ENCODE results near the gene EFL1. TPM values are rescaled to one million over a fixed set of nuclear protein-coding genes. Genes with fewer than 3 reads are reported as not detected.

EFL1 gene
- total and polyA plus RNA-seq, 9 of the 15 experiments (the other 6 are each of a cell fraction or from before 2014, with no cell fraction given), result 4.8 to 32.5 (median 16.9) TPM

- TF ChIP-seq, protein P1, sequence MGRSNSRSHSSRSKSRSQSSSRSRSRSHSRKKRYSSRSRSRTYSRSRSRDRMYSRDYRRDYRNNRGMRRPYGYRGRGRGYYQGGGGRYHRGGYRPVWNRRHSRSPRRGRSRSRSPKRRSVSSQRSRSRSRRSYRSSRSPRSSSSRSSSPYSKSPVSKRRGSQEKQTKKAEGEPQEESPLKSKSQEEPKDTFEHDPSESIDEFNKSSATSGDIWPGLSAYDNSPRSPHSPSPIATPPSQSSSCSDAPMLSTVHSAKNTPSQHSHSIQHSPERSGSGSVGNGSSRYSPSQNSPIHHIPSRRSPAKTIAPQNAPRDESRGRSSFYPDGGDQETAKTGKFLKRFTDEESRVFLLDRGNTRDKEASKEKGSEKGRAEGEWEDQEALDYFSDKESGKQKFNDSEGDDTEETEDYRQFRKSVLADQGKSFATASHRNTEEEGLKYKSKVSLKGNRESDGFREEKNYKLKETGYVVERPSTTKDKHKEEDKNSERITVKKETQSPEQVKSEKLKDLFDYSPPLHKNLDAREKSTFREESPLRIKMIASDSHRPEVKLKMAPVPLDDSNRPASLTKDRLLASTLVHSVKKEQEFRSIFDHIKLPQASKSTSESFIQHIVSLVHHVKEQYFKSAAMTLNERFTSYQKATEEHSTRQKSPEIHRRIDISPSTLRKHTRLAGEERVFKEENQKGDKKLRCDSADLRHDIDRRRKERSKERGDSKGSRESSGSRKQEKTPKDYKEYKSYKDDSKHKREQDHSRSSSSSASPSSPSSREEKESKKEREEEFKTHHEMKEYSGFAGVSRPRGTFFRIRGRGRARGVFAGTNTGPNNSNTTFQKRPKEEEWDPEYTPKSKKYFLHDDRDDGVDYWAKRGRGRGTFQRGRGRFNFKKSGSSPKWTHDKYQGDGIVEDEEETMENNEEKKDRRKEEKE (IDR thresholded peaks at IDR 0.05; ENCODE audit: borderline replicate concordance in 1 of 2, control insufficient read depth in 1 of 2, low read depth in 2 of 2, low read length in 1 of 2), result no peak
- TF ChIP-seq HEY1 (CRISPR knock-in tag; IDR thresholded peaks at IDR 0.05; ENCODE audit: borderline replicate concordance), result no peak
- no peak for TF ChIP-seq POU5F1 (IDR thresholded peaks at IDR 0.05; ENCODE audit: borderline replicate concordance, low read depth, low read length, partially characterized antibody)
- TF ChIP-seq FOXK2 (conservative IDR thresholded peaks at IDR 0.05 in 1 of 2, IDR thresholded peaks at IDR 0.05 in 1 of 2; ENCODE audit: low read depth in 2 of 2), result no peak
- TF ChIP-seq HDAC1 (IDR thresholded peaks at IDR 0.05), result peak in 1 of 2 experiments; percentile 65; a peak in 1 of 4 replicates
- peak; percentile 18 for TF ChIP-seq HNRNPLL (IDR thresholded peaks at IDR 0.05; ENCODE audit: low read depth, low read length, poor library complexity, severe bottlenecking)
- TF ChIP-seq ATF1 (CRISPR knock-in tag; IDR thresholded peaks at IDR 0.05), result no peak
- TF ChIP-seq ATF1 (tag; IDR thresholded peaks at IDR 0.05), result peak; percentile 91
- TF ChIP-seq POLR2A (conservative IDR thresholded peaks at IDR 0.05), result peak; percentile 75
- TF ChIP-seq SLC30A9 (CRISPR knock-in tag; IDR thresholded peaks at IDR 0.05), result no peak
- TF ChIP-seq MYBL2 (IDR thresholded peaks at IDR 0.05; ENCODE audit: low read depth), result no peak
- no peak for TF ChIP-seq MYBL2 (CRISPR knock-in tag; IDR thresholded peaks at IDR 0.05; ENCODE audit: borderline replicate concordance)
- TF ChIP-seq FOXJ3 (CRISPR knock-in tag; IDR thresholded peaks at IDR 0.05), result no peak
- TF ChIP-seq CREB1 (IDR thresholded peaks at IDR 0.05), result peak; percentile 66
- peak; percentile 67; the same call in 1 of the 2 replicates for TF ChIP-seq CREB1 (CRISPR knock-in tag; IDR thresholded peaks at IDR 0.05)
- no peak for TF ChIP-seq HNRNPK (IDR thresholded peaks at IDR 0.05; ENCODE audit: low read depth, low read length, poor library complexity, severe bottlenecking)
- TF ChIP-seq ARHGAP35 (IDR thresholded peaks at IDR 0.05; ENCODE audit: partially characterized antibody), result no peak
- no peak for TF ChIP-seq PRDM10 (IDR thresholded peaks at IDR 0.05; ENCODE audit: partially characterized antibody)
- no peak for TF ChIP-seq ZNF445 (CRISPR knock-in tag; IDR thresholded peaks at IDR 0.05; ENCODE audit: low read depth)
- TF ChIP-seq E2F3 (CRISPR knock-in tag; IDR thresholded peaks at IDR 0.05), result no peak
- no peak for TF ChIP-seq HDAC3 (IDR thresholded peaks at IDR 0.05; ENCODE audit: borderline replicate concordance, partially characterized antibody)
These were observed at the start of gene EFL1, which contains the start of gene SAXO2 (continued) for GRCh38 chr15:82262422-82263026.

All from K562 (cell line).